Measurements from ENCODE around the gene WDPCP.

GRCh38 chr2:63086687-63087086, 501.6 kb downstream of the WDPCP start:
- no peak for TF ChIP-seq CTCF (conservative IDR thresholded peaks at IDR 0.05)
- TF ChIP-seq EZH2 (IDR thresholded peaks at IDR 0.05; ENCODE audit: low read depth), result no peak
